ENCODE results near the gene UTRN.

Gene UTRN

GRCh38 chr6:144284783-144285547 is at the start of gene UTRN:
UTRN (plus strand) TSS chr6:144285335; CDS start chr6:144291829, 6,494 bp downstream.
- peak; percentile 12 for DNase-seq

GRCh38 chr6:144244688-144245087 is 40.4 kb upstream of the UTRN start:
- no peak for DNase-seq

GRCh38 chr6:144246988-144247387 is 38.1 kb upstream of the UTRN start:
- DNase-seq = no peak

- no peak for DNase-seq
These were observed 37.1 kb upstream of the UTRN start for GRCh38 chr6:144248003-144248402.

- no peak for DNase-seq
These were observed 36.4 kb upstream of the UTRN start for GRCh38 chr6:144248476-144249301.

- DNase-seq = no peak
These were observed 34.9 kb upstream of the UTRN start for GRCh38 chr6:144250276-144250675.

- DNase-seq = no peak
These were observed 32.9 kb upstream of the UTRN start for GRCh38 chr6:144252259-144252658.

GRCh38 chr6:144259986-144260385 is 25.1 kb upstream of the UTRN start:
- no peak for DNase-seq

GRCh38 chr6:144262470-144263369 is 22.4 kb upstream of the UTRN start:
- no peak for DNase-seq

GRCh38 chr6:144263786-144264185 is 21.3 kb upstream of the UTRN start:
- no peak for DNase-seq

GRCh38 chr6:144264270-144265060 is 20.7 kb upstream of the UTRN start:
- no peak for DNase-seq

- DNase-seq = no peak
These were observed 20.1 kb upstream of the UTRN start for GRCh38 chr6:144265061-144265357.

GRCh38 chr6:144265390-144265789 is 19.7 kb upstream of the UTRN start:
- no peak for DNase-seq

GRCh38 chr6:144266091-144266649 is 19.0 kb upstream of the UTRN start:
- no peak for DNase-seq

- no peak for DNase-seq
These were observed 16.3 kb upstream of the UTRN start for GRCh38 chr6:144268794-144269349.

GRCh38 chr6:144277174-144277573 is 8.0 kb upstream of the UTRN start:
- no peak for DNase-seq

GRCh38 chr6:144277605-144278227 is 7.4 kb upstream of the UTRN start:
- DNase-seq = no peak

GRCh38 chr6:144278659-144279314 is 6.3 kb upstream of the UTRN start:
- DNase-seq = no peak

- no peak for DNase-seq
These were observed 5.5 kb upstream of the UTRN start for GRCh38 chr6:144279484-144280150.
